Smooth muscle cell (in vitro differentiated cells): ENCODE measurements around the gene CS. TPM values are rescaled to one million over a fixed set of nuclear protein-coding genes. Genes with fewer than 3 reads are reported as not detected.
"Not testable (repeated sequence)": the region's sequence is repeated elsewhere in the genome, so short reads cannot be mapped to it uniquely, and the experiment has no call there.

Experiments
- DNase-seq: peaks from one replicate; lab custom pipeline; 2025; ENCODE audit not compliant: unreplicated experiment; lab: John Stamatoyannopoulos, UW
- H2AFZ ChIP-seq: fragments of 200-600 bp; sonication (generic); 2 replicates; pipeline ENCODE4 v1.6.0; 2016; ENCODE audit warnings: antibody characterized with exemption, low read depth, mild to moderate bottlenecking
- H3F3A ChIP-seq: fragments of 200-600 bp; sonication (generic); 2 replicates; pipeline ENCODE4 v1.6.0; 2017; ENCODE audit warnings: antibody characterized with exemption, low read depth
- H3K27ac ChIP-seq: fragments of 200-600 bp; sonication (generic); 2 replicates; pipeline ENCODE4 v1.5.1; 2016; ENCODE audit warnings: low read depth, mild to moderate bottlenecking
- H3K27me3 ChIP-seq: fragments of 200-600 bp; sonication (generic); 2 replicates; pipeline ENCODE4 v1.6.1; 2016; ENCODE audit warnings: low read depth, mild to moderate bottlenecking
- H3K36me3 ChIP-seq: fragments of 200-600 bp; sonication (generic); 2 replicates; pipeline ENCODE4 v1.5.1; 2016; ENCODE audit warnings: low read depth
- H3K4me1 ChIP-seq: fragments of 200-600 bp; sonication (generic); 2 replicates; pipeline ENCODE4 v1.5.1; 2016; ENCODE audit warnings: low read depth
- H3K4me2 ChIP-seq: fragments of 200-600 bp; sonication (generic); 2 replicates; pipeline ENCODE4 v1.6.0; 2016; ENCODE audit warnings: mild to moderate bottlenecking
- H3K4me3 ChIP-seq: fragments of 200-600 bp; sonication (generic); 2 replicates; pipeline ENCODE4 v1.5.1; 2016; ENCODE audit warnings: mild to moderate bottlenecking
- H3K79me2 ChIP-seq: fragments of 200-600 bp; sonication (generic); 2 replicates; pipeline ENCODE4 v1.6.0; 2016; ENCODE audit warnings: low read depth, mild to moderate bottlenecking
- H3K9ac ChIP-seq: fragments of 200-600 bp; sonication (generic); 2 replicates; pipeline ENCODE4 v1.6.0; 2016; ENCODE audit warnings: low read depth
- H3K9me3 ChIP-seq: fragments of 200-600 bp; sonication (generic); replicated peaks from 2 replicates; pipeline ENCODE4 v1.5.1; 2016; ENCODE audit warnings: low read depth
- H4K20me1 ChIP-seq: fragments of 200-600 bp; sonication (generic); 2 replicates; pipeline ENCODE4 v1.6.0; 2016; ENCODE audit warnings: low read depth
- WGBS: methylation state at CpG from one replicate; pipeline ENCODE4 v1.1.7; 2016; ENCODE audit warnings: low lambda C conversion rate; 5-methylcytosine and 5-hydroxymethylcytosine counted together
- polyA plus RNA-seq: library from polyadenylated mRNA; unstranded; fragments of >200 nt; fragmentation: Nextera tagmentation; extraction: Ambion mirVana; gene quantifications from 2 replicates; pipeline ENCODE4 v1.2.1, GENCODE V29; 2016
- total RNA-seq: library from RNA; depleted of rRNA; stranded (reverse); fragments of >200 nt; gene quantifications from 2 replicates; pipeline ENCODE4 v1.2.3, GENCODE V29; 2014
- TF ChIP-seq, protein P1 (sequence below): fragments of 200-600 bp; sonication (generic); IDR thresholded peaks from 2 replicates; pipeline ENCODE4 v1.5.1; 2017; ENCODE audit warnings: borderline replicate concordance, mild to moderate bottlenecking, antibody characterized with exemption; ENCODE audit not compliant: insufficient read depth, poor library complexity, severe bottlenecking

CS gene
- total RNA-seq (96.5 and 138 TPM in 2 replicates), polyA plus RNA-seq (83.3 and 107 TPM in 2 replicates)

DNA sequence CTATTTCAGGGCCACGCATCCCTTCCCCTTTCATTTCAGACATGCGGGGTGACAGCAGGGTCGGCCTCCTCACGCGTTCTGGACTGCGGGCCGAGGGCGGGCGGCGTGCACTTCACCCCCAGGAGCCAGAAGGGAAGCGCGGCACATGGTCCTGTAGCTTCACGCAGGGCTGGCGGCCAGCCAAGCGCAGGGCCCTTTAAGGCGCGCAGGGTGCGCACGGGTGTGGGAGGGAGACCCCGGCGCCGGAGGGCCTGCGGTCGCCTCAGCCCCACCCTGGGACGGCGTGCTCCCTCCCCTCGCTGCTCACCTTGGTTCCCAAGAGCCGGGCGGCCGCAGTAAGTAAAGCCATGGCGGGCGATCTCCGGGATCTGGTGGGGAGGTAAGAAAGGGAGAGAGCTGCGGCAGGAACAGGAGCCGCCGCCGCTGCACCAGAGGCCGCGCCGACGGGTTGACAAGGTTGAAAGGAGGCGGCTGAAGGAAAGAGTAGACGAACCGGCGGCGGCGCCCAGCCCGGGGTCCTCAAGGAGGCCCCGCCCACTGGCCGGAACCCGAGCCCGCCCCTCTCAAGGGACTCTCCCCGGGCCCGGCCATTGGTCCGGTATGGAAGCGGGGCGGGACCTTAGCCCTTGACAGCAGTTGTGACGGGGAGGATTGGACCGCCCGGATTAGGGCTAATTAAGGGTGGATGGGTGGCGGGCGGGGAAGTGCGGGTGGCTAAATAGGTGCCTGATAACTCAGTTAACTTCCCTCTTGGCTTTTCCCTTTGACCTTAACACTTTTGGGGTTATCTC is at the start of gene CS:
CS (minus strand) TSS at position 478 of the 791 bp plus-strand sequence; CDS start at position 349, 129 bp downstream.
- DNase-seq, result peak; percentile 82
- Histone ChIP-seq H3K9me3 (no peaks in the 10 kb centered on the region), H3K79me2 (peaks cover 46% of the 10 kb centered on the region), H3K4me2 (peak within 1 kb of the TSS; percentile 84), H3K36me3 (no peaks in the 10 kb centered on the region), H3K4me1 (peaks cover 16% of the 10 kb centered on the region), H2AFZ (peak within 1 kb of the TSS; percentile 83), H3F3A (peaks cover 22% of the 10 kb centered on the region), H3K4me3 (peak within 1 kb of the TSS; percentile 96), H4K20me1 (peaks cover 31% of the 10 kb centered on the region), H3K27ac (peak within 1 kb of the TSS; percentile 91), H3K9ac (peak within 1 kb of the TSS; percentile 87), H3K27me3 (no peaks in the 10 kb centered on the region)
- TF ChIP-seq, protein P1, sequence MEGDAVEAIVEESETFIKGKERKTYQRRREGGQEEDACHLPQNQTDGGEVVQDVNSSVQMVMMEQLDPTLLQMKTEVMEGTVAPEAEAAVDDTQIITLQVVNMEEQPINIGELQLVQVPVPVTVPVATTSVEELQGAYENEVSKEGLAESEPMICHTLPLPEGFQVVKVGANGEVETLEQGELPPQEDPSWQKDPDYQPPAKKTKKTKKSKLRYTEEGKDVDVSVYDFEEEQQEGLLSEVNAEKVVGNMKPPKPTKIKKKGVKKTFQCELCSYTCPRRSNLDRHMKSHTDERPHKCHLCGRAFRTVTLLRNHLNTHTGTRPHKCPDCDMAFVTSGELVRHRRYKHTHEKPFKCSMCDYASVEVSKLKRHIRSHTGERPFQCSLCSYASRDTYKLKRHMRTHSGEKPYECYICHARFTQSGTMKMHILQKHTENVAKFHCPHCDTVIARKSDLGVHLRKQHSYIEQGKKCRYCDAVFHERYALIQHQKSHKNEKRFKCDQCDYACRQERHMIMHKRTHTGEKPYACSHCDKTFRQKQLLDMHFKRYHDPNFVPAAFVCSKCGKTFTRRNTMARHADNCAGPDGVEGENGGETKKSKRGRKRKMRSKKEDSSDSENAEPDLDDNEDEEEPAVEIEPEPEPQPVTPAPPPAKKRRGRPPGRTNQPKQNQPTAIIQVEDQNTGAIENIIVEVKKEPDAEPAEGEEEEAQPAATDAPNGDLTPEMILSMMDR, result no peak
- WGBS, result under 1% methylated on average over 59 of the region's 63 CpGs

DNA sequence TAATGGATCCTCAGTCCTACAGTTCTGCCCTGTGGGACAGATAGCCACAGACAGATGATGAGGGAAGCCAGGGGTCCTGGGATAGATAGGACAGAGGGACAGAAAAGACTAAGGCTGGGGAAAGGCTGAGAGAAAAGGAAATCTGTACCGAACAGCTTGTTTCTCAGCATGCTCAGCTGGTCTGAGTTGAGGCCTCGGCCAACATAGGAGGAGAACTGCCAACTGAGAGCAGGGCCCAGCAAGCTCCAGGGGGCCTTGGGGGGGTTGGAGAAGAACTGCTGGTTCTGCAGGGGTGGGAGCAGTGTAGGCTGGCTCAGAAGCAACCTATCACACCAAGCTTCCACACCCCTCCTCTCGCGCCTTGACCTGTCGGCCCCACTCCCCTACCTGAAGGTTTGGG is 48.6 kb upstream of the CS start:
- H4K20me1 ChIP-seq, result peaks cover 3% of the 10 kb centered on the region
- H2AFZ ChIP-seq, result no peak overlapping the region
- DNase-seq, result no peak
- peaks cover 15% of the 10 kb centered on the region for H3K36me3 ChIP-seq
- no peaks in the 10 kb centered on the region for H3F3A ChIP-seq
- H3K27ac ChIP-seq, result no peak overlapping the region
- H3K9ac ChIP-seq, result no peak overlapping the region
- TF ChIP-seq, protein P1, result no peak
- no peaks in the 10 kb centered on the region for H3K27me3 ChIP-seq
- H3K4me3 ChIP-seq, result no peak overlapping the region
- H3K4me2 ChIP-seq, result no peak overlapping the region
- 97% methylated on average over 5 of the region's 5 CpGs for WGBS
- no peaks in the 10 kb centered on the region for H3K9me3 ChIP-seq
- no peaks in the 10 kb centered on the region for H3K79me2 ChIP-seq
- H3K4me1 ChIP-seq, result no peaks in the 10 kb centered on the region

DNA sequence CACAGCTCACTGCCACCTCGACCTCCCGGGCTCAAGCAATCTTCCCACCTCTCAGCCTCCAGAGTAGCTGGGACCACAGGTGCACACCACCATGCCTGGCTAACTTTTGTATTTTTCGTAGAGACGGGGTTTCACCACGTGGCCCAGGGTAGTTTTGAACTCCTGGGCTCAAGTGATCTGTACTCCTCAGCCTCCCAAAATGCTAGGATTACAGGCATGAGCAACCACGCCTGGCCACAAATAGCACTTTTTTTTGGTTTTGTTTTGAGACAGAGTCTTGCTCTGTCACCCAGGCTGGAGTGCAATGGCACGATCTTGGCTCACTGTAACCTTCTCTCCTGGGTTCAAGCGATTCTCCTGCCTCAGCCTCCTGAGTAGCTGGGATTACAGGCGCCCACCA is 47.1 kb upstream of the CS start:
- H3K9ac ChIP-seq, H4K20me1 ChIP-seq, H3K4me1 ChIP-seq, H3K79me2 ChIP-seq, H3K9me3 ChIP-seq, H3K27ac ChIP-seq, DNase-seq, H3K27me3 ChIP-seq, H2AFZ ChIP-seq, H3K4me3 ChIP-seq, H3K4me2 ChIP-seq, H3F3A ChIP-seq: not testable (repeated sequence)
- WGBS, result 97% methylated on average over 9 of the region's 9 CpGs
- H3K36me3 ChIP-seq, result peaks cover 15% of the 10 kb centered on the region

DNA sequence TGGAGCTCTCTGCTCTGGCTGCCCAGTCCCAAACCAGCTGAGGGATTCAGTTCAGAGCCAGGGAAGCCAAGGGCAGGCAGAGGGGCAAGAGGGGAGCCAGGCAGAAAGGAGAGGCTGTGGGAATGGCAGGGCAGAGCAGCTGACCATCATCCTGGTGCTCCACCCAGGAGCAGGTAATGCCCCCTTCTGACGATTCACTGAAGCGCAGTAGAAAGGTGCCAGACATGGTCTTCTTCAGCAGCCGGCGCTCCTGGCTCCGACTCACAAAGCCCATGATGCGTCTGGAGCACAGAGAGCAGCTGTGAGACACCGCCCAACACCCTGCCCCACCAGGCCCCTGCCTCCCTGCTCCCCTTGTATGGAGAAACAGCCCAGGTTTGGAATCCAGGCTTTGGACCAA is 46.5 kb upstream of the CS start:
- H3K9ac ChIP-seq, result no peak overlapping the region
- no peaks in the 10 kb centered on the region for H3F3A ChIP-seq
- H2AFZ ChIP-seq, result no peak overlapping the region
- peaks cover 15% of the 10 kb centered on the region for H3K36me3 ChIP-seq
- H3K79me2 ChIP-seq, result no peaks in the 10 kb centered on the region
- H3K4me1 ChIP-seq, result no peaks in the 10 kb centered on the region
- no peak overlapping the region for H3K27ac ChIP-seq
- H3K4me2 ChIP-seq, result no peak overlapping the region
- H3K4me3 ChIP-seq, result no peak overlapping the region
- H3K27me3 ChIP-seq, result no peaks in the 10 kb centered on the region
- no peak for DNase-seq
- no peaks in the 10 kb centered on the region for H3K9me3 ChIP-seq
- TF ChIP-seq, protein P1, result no peak
- 91% methylated on average over 7 of the region's 7 CpGs for WGBS
- no peaks in the 10 kb centered on the region for H4K20me1 ChIP-seq

DNA sequence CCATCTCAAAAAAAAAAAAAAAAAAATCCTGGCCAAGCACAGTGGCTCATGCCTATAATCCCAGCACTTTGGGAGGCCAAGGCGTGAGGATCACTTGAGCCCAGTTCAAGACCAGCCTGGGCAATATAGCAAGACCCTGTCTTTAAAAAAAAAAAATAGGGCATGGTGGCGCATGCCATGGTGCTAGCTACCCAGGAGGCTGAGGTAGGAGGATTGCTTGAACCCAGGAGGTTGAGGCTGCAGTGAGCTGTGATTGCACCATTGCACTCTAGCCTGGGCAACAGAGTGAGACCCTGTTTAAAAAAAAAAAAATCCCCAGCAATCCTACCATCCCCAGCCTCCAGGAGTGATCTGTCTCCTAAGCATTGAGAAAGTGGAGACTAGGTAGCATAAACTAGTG is 42.2 kb upstream of the CS start:
- H3K9ac ChIP-seq, H3K4me3 ChIP-seq, H4K20me1 ChIP-seq, H3K27me3 ChIP-seq, H3K79me2 ChIP-seq, H2AFZ ChIP-seq, H3F3A ChIP-seq, H3K4me1 ChIP-seq, H3K36me3 ChIP-seq, DNase-seq, H3K9me3 ChIP-seq, H3K27ac ChIP-seq, H3K4me2 ChIP-seq: not testable (repeated sequence)
- WGBS, result 97% methylated on average over 2 of the region's 2 CpGs
